HUDEP-2 (cell line): ENCODE results near the gene ORMDL3.

Experiments
- DNase-seq, 76 experiments: peaks; one replicate each; lab custom pipeline; 2025; ENCODE audit not compliant: unreplicated experiment in 76 of 76; lab: John Stamatoyannopoulos, UW

ORMDL3 gene, protein sequence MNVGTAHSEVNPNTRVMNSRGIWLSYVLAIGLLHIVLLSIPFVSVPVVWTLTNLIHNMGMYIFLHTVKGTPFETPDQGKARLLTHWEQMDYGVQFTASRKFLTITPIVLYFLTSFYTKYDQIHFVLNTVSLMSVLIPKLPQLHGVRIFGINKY

DNA sequence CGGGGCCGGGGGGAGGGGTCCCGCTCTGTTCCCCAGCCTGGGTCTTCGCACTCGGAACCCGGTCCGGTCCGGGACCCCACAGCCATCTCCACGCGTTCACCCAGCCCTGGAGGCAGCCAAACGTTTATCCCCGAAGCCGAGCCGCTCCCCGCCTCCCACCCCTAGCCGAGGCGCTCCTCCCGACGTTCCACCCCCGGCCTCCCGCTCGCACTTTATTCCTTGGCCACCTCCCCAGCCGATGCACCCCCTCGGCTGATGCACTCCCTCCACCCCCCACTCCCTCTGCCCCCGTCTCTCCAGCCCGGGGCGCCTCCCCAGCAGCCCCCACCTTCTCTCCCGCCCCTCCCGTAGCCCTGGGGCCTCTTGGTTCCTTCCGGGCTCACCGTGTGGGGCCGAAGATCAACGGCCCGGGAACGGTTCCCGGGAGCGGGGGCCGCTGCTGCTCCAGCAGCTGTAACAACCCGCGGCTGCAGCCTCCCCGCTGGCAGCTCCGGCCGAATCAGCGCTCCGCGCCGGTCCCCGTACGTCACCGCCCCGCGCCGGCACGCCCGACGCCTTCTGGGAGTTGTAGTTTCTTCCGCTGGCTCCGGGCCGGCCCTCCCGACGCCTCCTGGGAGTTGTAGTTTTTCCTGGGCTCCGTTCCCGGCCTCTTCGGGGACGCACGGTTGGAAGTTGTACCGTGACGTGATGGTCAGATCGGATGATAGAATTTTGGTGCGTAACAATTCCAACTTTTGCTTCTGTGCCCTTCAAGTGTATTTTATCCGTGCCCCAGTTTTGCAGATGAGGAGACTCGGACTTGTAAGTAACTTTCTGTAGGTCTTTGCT, at the start of gene ORMDL3, which contains the start of gene LRRC3C:
TSS of gene ORMDL3 (minus strand) at position 501 of the 828 bp plus-strand sequence. CDS start 3,398 bp downstream, outside the sequence.
TSS of gene LRRC3C (plus strand) at position 632 of the 828 bp plus-strand sequence. CDS start 13,792 bp downstream, outside the sequence.
- DNase-seq: peak in 73 of 76 experiments; percentile 36 to 94 (median 85)

- DNase-seq: no peak
Measured at GRCh38 chr17:39975801-39976200, 48.4 kb upstream of the ORMDL3 start.

DNA sequence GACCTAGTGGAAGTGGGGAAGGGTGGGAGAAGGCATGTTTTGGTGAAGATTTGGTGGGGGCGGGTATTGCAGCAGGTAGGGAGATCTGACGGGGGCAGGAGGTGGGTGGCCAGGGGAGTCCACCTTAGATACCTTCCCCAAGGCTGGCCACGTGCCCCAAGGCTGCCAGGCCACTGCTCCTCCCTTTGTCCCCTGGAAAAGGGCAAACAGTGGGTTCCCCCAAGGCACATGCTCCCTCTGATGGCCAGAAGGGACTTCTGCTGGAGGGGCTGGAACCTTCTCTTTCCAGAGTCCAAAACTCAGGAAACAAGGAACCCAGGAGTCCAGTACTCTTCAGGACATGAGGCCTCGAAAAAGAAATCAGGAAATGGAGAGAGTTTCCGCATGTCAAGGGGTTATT, 47.0 kb upstream of the ORMDL3 start:
- DNase-seq: no peak

GRCh38 chr17:39973496-39973895, 46.1 kb upstream of the ORMDL3 start:
- DNase-seq: no peak

DNA sequence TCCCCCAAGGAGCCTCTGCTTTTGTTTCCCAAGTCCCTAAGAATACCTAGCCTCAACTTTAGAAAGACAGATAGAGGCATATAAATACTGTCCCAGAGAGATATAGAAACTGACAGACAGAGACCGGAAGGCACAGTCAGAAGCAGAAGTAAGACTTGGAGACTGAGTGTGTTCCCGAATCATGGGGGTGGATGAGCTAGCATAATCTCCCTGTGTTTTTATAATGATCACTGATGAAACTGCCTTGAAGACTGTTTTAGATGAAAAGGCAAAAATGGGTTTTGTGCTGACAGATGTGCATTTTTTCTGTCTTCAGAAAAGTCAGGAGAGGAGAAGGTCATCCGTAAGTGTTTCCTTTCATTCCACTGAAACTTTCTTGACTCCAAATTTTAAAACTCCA, 44.9 kb upstream of the ORMDL3 start:
- DNase-seq: no peak

- DNase-seq: no peak
Measured at GRCh38 chr17:39971076-39971603, 43.7 kb upstream of the ORMDL3 start.

DNA sequence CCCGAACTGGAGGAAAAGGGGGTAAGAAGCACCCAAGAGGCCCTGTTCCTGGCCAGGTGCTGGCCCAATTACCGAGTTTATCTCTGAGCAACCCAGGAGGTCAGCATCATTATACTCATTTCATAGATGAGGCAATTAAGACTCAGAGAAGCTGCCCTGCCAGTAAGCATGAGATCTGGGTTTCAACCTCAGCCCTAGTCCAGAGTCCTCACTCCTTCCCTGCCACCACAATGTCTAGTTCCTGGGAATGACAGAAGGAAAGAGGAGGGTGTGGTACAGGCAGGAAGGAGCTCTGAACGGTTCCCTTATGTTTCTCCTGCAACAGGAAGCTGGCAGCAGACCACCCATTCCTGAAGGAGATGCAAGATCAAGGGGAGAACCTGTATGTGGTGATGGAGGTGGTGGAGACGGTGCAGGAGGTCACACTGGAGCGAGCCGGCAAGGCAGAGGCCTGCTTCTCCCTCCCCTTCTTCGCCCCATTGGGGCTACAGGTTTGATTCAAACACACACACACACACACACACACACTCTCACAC, 42.8 kb upstream of the ORMDL3 start:
- no peak for DNase-seq

DNA sequence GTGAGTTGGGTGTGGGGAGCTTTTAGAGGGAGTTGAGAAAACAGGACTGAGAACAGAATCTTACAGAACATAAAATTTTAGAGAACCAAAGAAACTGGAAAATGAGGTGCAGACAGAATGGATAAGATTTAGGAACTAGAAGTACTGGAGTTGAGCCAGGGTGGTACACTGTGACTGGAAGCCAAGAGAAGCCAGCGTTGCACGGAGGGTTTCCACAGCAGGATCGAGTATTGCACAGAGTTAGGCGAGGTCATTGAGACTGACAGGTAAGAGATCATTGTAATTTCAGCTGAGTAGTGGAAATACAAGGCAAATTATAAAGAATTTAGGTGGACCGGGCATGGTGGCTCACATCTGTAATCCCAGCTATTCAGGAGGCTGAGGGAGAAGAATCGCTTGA, 42.0 kb upstream of the ORMDL3 start:
- DNase-seq: no peak

GRCh38 chr17:39968761-39969160, 41.4 kb upstream of the ORMDL3 start:
- no peak for DNase-seq

DNA sequence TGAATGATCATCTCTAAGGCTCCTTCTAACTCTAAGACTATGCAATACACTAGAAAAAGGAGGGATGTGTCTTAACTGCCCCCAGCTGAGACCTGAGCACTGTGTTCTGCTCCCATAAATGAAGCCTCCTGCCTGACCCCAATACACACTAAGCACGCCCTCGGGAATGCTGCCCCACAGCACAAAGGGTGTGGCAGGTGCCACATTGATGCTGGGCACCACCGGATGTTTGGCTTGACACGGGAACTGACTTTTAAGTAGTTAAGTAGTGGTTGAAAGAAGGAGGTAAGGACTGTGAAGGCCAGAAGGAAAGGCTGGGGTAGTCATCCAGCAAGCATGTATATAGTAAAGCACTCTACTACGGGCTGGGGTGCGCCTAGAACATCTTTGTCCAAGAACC, 39.4 kb upstream of the ORMDL3 start:
- DNase-seq: no peak

DNA sequence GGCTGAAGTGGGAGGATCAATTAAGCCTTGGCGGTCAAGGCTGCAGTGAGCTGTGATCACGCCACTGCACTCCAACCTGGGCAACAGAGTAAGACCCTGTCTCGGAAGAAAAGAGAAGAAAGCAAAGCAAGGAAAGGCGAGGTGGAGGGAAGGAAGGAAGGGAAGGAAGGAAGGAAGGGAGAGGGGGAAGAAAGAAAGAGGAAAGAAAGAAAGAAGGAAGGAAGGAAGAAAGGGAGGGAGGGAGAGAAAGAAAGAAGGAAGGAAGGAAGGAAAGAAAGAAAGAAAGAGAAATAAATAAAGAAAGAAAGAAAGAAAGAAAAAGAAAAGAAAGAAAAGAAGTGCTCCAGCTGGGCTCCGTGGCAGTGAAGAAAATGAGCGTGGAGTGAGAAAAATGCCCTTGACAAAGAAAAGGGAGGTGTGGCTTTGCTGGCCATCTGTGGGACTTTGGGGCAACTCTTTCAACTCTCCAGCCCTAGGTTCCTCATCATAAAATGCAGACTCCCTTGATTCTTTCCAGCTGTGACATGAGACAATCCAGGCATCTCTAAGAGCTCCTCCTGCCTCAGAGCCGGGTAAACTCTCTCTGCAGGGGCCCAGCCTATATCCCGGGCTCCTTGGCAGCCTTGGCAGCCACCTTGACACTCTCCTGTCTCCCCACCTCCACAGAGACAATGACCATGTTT, 37.8 kb upstream of the ORMDL3 start:
- DNase-seq: no peak

DNA sequence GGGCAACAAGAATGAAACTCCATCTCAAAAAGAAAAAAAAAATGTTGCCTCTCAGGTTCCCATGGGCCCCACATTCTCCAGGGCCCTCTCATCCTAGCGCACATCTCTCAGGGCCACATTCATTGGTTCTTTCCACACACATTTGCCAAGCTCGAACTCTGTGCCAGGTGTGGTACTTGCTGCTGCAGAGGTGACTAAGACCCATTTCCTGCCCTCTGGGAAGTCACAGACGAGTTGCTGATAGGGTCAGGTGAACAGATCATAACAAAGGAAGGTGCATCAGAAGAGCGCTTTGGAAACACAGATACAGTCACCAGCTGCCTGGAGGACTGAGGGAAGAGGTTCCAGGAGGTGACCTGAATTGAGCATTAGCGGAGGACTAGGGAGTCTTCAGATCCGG, 36.4 kb upstream of the ORMDL3 start:
- no peak for DNase-seq

GRCh38 chr17:39962642-39963220, 35.3 kb upstream of the ORMDL3 start, which contains the start of gene GSDMA:
GSDMA (plus strand) TSS chr17:39963004; CDS start chr17:39965688, 2,684 bp downstream.
- no peak for DNase-seq

DNA sequence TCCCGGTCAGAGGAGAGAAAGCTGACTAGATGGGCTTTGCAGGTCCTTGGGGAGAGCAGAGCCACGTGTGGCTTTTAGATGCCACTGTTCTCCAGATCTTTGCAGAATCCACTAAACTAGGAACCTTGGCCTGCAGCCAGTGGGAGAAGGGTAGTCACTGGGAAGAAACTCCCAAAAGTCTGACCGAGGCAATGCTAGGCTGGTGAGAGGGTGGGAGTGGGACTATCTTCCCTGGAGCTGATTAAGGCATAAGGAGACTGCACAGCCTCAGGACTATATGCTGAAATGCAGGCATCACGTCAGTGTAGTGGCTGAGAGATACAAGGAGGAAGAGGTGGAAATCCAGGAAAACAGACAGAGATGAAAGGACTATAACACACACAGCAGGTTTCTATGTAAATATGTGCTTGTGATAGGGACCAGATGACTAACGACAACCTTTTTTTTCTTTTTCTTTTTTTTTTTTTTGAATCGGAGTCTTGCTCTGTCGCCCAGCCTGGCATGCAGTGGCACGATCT, 33.2 kb upstream of the ORMDL3 start:
- DNase-seq: no peak

DNA sequence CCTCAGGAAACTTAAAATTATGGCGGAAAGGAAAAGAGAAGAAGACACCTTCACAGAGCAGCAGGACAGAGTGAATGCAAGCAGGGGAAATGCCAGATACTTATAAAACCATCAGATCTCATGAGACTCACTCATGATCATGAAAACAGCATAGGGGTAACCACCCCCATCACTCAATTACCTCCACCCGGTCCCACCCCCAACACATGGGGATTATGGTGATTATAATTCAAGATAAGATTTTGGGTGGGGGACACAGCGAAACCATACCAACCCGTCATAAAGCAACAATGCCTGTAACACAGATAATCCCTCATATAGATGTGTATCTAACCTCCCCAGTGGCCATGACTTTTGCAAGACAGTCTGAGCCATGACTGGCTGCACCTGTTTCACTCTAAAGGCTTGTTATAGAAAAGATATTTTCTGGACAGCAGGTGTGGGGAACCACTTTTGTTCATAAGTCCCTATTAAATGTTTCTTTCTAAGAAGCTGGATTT, 28.4 kb upstream of the ORMDL3 start:
- peak in 2 of 76 experiments; percentile 19 to 37 for DNase-seq

GRCh38 chr17:39954876-39955275, 27.5 kb upstream of the ORMDL3 start:
- DNase-seq: no peak

DNA sequence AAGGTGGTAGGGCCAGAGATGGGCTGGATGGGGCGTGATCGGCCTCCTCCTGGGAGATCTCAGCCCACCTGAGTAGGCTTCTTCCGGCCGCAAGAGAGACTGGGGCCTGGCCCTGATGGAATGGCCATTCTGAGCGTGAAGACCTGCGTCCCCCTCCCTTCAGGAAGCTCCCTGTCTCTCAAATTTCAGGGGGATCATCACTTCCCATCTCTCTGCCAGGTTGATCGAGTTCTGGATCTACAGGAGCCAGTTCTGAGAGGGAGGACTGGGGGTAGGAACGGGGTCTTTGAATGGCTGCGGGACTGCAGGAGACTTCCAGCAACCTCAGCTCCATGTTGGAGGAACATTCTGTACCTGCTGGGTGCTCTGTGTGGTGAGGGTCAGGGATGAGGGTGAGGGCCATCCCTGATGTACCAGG, 26.1 kb upstream of the ORMDL3 start:
- no peak for DNase-seq

GRCh38 chr17:39952680-39953470, 25.5 kb upstream of the ORMDL3 start:
- peak in 74 of 76 experiments; percentile 19 to 100 (median 96) for DNase-seq
